Upper lobe of left lung (tissue), 4 donors: ENCODE data around the gene BPI.

Experiments
- EP300 ChIP-seq, 4 donors: sonication (generic); formaldehyde crosslinking; IDR thresholded peaks; one replicate each; pipeline ENCODE4 v1.5.1; 2017; ENCODE audit warnings: antibody characterized with exemption in 4 of 4, control low read depth in 2 of 4
- POLR2AphosphoS5 ChIP-seq, 2 donors: sonication (generic); formaldehyde crosslinking; IDR thresholded peaks; one replicate each; pipeline ENCODE4 v1.5.1; 2017; ENCODE audit warnings: antibody characterized with exemption in 2 of 2
- TF ChIP-seq, protein P1 (sequence below), 6 experiments: fragments of 450-650 bp in 4 of 6; fragments of 200-600 bp in 2 of 6; sonication (generic) in 2 of 6; IDR thresholded peaks; one replicate each; pipeline ENCODE4 v1.5.1; 2016 to 2019; ENCODE audit warnings: antibody characterized with exemption in 6 of 6

- TF ChIP-seq, protein P1, sequence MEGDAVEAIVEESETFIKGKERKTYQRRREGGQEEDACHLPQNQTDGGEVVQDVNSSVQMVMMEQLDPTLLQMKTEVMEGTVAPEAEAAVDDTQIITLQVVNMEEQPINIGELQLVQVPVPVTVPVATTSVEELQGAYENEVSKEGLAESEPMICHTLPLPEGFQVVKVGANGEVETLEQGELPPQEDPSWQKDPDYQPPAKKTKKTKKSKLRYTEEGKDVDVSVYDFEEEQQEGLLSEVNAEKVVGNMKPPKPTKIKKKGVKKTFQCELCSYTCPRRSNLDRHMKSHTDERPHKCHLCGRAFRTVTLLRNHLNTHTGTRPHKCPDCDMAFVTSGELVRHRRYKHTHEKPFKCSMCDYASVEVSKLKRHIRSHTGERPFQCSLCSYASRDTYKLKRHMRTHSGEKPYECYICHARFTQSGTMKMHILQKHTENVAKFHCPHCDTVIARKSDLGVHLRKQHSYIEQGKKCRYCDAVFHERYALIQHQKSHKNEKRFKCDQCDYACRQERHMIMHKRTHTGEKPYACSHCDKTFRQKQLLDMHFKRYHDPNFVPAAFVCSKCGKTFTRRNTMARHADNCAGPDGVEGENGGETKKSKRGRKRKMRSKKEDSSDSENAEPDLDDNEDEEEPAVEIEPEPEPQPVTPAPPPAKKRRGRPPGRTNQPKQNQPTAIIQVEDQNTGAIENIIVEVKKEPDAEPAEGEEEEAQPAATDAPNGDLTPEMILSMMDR (IDR thresholded peaks at IDR 0.05) = no peak
- TF ChIP-seq POLR2AphosphoS5 (IDR thresholded peaks at IDR 0.05) (no peak), EP300 (IDR thresholded peaks at IDR 0.05) (no peak)
These were observed 26.7 kb downstream of the BPI start for GRCh38 chr20:38330638-38331037.
